ENCODE results near the gene CAMTA1. TPM values are rescaled to one million over a fixed set of nuclear protein-coding genes. Genes with fewer than 3 reads are reported as not detected.

The CAMTA1 gene
- total RNA-seq, 1 experiment from 2014 or later = 85.2 TPM

GRCh38 chr1:7018351-7018750 is 233.1 kb downstream of the CAMTA1 start:
- TF ChIP-seq CTCF (conservative IDR thresholded peaks at IDR 0.05; ENCODE audit: low read depth, low read length) (no peak), EZH2 (IDR thresholded peaks at IDR 0.05; ENCODE audit: borderline replicate concordance, low read depth, low read length, poor library complexity, severe bottlenecking) (no peak)
- POLR2A ChIA-PET (ENCODE audit: low non-redundant PET) = no interaction called here
- Histone ChIP-seq H3K4me1 (ENCODE audit: insufficient read depth, low read length, poor library complexity, severe bottlenecking) (no peaks in the 10 kb centered on the region), H3K9me3 (ENCODE audit: low read depth, low read length, poor library complexity, severe bottlenecking) (no peaks in the 10 kb centered on the region), H3K27ac (ENCODE audit: low read depth, low read length, poor library complexity, severe bottlenecking) (no peak overlapping the region), H3K4me3 (ENCODE audit: low read depth, low read length, poor library complexity, severe bottlenecking) (no peak overlapping the region), H3K36me3 (ENCODE audit: insufficient read depth, low read length, poor library complexity, severe bottlenecking) (no peaks in the 10 kb centered on the region), H3K27me3 (replicated peaks; ENCODE audit: insufficient read depth, low read depth, low read length, poor library complexity) (peaks cover 15% of the 10 kb centered on the region)
- intact Hi-C loops (cut with micrococcal nuclease; ENCODE audit: unreplicated experiment) = no loop called here
- no peak for DNase-seq (ENCODE audit: low spot score)
- no TSS peak for BruUV-seq (replicated peaks)
- CTCF ChIA-PET = no interaction called here

- no peak for DNase-seq (ENCODE audit: low spot score)
- TF ChIP-seq EZH2 (IDR thresholded peaks at IDR 0.05; ENCODE audit: borderline replicate concordance, low read depth, low read length, poor library complexity, severe bottlenecking) (no peak), CTCF (conservative IDR thresholded peaks at IDR 0.05; ENCODE audit: low read depth, low read length) (no peak)
- Histone ChIP-seq H3K4me1 (ENCODE audit: insufficient read depth, low read length, poor library complexity, severe bottlenecking) (no peaks in the 10 kb centered on the region), H3K9me3 (ENCODE audit: low read depth, low read length, poor library complexity, severe bottlenecking) (no peaks in the 10 kb centered on the region), H3K27me3 (replicated peaks; ENCODE audit: insufficient read depth, low read depth, low read length, poor library complexity) (peaks cover 15% of the 10 kb centered on the region), H3K4me3 (ENCODE audit: low read depth, low read length, poor library complexity, severe bottlenecking) (no peak overlapping the region), H3K36me3 (ENCODE audit: insufficient read depth, low read length, poor library complexity, severe bottlenecking) (no peaks in the 10 kb centered on the region), H3K27ac (ENCODE audit: low read depth, low read length, poor library complexity, severe bottlenecking) (no peak overlapping the region)
- intact Hi-C loops (cut with micrococcal nuclease; ENCODE audit: unreplicated experiment) = no loop called here
- ChIA-PET POLR2A (ENCODE audit: low non-redundant PET) (no interaction called here), CTCF (no interaction called here)
- BruUV-seq (replicated peaks) = no TSS peak
These were observed 233.6 kb downstream of the CAMTA1 start for GRCh38 chr1:7018826-7019225.

GRCh38 chr1:7019510-7019909 is 234.3 kb downstream of the CAMTA1 start:
- H3K4me1 ChIP-seq (ENCODE audit: insufficient read depth, low read length, poor library complexity, severe bottlenecking) = no peaks in the 10 kb centered on the region
- DNase-seq (ENCODE audit: low spot score) = no peak
- TF ChIP-seq CTCF (conservative IDR thresholded peaks at IDR 0.05; ENCODE audit: low read depth, low read length) (no peak), EZH2 (IDR thresholded peaks at IDR 0.05; ENCODE audit: borderline replicate concordance, low read depth, low read length, poor library complexity, severe bottlenecking) (no peak)
- H3K27ac ChIP-seq (ENCODE audit: low read depth, low read length, poor library complexity, severe bottlenecking) = no peak overlapping the region
- H3K9me3 ChIP-seq (ENCODE audit: low read depth, low read length, poor library complexity, severe bottlenecking) = no peaks in the 10 kb centered on the region
- no TSS peak for BruUV-seq (replicated peaks)
- ChIA-PET POLR2A (ENCODE audit: low non-redundant PET) (no interaction called here), CTCF (no interaction called here)
- no peak overlapping the region for H3K4me3 ChIP-seq (ENCODE audit: low read depth, low read length, poor library complexity, severe bottlenecking)
- H3K36me3 ChIP-seq (ENCODE audit: insufficient read depth, low read length, poor library complexity, severe bottlenecking) = no peaks in the 10 kb centered on the region
- intact Hi-C loops (cut with micrococcal nuclease; ENCODE audit: unreplicated experiment) = no loop called here
- peaks cover 20% of the 10 kb centered on the region for H3K27me3 ChIP-seq (replicated peaks; ENCODE audit: insufficient read depth, low read depth, low read length, poor library complexity)

Data from A673 (cell line).